ENCODE results near the gene TCEAL3.
"Not testable (repeated sequence)": the region's sequence is repeated elsewhere in the genome, so short reads cannot be mapped to it uniquely, and the experiment has no call there.

Gene TCEAL3

GRCh38 chrX:103607364-103608305, at the start of gene TCEAL3:
Gene TCEAL3 (plus strand): TSS chrX:103607963. CDS start chrX:103609065, 1,102 bp downstream.
- no peaks in the 10 kb centered on the region for H3K9me3 Mint-ChIP-seq
- H3K36me3 Mint-ChIP-seq, result peaks cover 8% of the 10 kb centered on the region
- ATAC-seq (ENCODE audit: low read depth), result peak; percentile 87
- peak within 1 kb of the TSS; percentile 87 for H3K27ac Mint-ChIP-seq
- H3K4me3 Mint-ChIP-seq, result peak within 1 kb of the TSS; percentile 81
- peak in 1 of 2 donors; percentile 30 for DNase-seq (ENCODE audit: low spot score in 2 of 2)
- H3K27me3 Mint-ChIP-seq, result no peaks in the 10 kb centered on the region
- H3K4me1 Mint-ChIP-seq, result peaks cover 9% of the 10 kb centered on the region

DNA sequence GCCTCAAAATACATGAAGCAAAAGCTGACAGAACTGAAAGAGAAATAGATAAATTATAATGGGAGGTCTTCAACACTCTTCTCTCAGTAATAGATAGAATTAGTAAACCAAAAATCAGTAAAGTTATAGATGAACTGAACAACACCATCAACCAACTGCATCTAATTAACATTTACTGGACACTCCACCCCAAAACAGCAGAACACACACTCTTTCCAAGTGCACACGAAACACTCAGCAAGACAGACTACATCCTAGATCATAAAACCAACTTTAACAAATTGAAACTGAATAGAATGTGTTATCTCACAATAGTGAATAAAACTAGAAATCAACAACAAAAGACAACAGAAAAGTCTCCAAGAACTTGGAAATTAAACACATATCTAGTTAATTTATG, 47.5 kb upstream of the TCEAL3 start:
- H3K36me3 Mint-ChIP-seq, result no peaks in the 10 kb centered on the region
- ATAC-seq (ENCODE audit: low read depth), result no peak
- peaks cover 2% of the 10 kb centered on the region for H3K4me1 Mint-ChIP-seq
- H3K27me3 Mint-ChIP-seq, result no peaks in the 10 kb centered on the region
- H3K9me3 Mint-ChIP-seq, result no peaks in the 10 kb centered on the region
- no peak for DNase-seq (ENCODE audit: low spot score in 2 of 2)
- H3K4me3 Mint-ChIP-seq, result no peak overlapping the region
- H3K27ac Mint-ChIP-seq, result no peak overlapping the region

DNA sequence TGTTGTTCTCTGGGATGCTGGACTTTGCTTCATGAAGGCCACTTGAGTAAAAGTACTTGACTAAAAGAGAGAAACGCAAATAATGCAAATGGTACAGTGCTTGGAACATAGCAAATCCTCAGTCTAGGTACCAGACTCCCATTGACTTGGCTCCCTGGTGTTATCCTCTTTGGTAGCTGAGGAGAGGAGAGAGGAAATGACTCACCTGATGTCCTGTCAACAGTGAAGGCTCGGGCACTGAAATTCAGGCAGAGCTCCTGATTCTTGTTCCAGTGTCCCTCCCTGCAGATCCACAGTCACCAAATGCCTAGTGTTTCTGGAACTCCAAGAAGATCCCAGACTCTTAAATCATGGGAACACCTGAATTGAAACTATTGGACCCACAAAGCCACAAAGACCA, 45.0 kb upstream of the TCEAL3 start:
- DNase-seq (ENCODE audit: low spot score in 2 of 2) (no peak), ATAC-seq (ENCODE audit: low read depth) (no peak)
- Mint-ChIP-seq H3K9me3 (no peaks in the 10 kb centered on the region), H3K27me3 (no peaks in the 10 kb centered on the region), H3K27ac (no peak overlapping the region), H3K4me3 (no peak overlapping the region), H3K4me1 (peaks cover 2% of the 10 kb centered on the region), H3K36me3 (no peaks in the 10 kb centered on the region)

- H3K36me3 Mint-ChIP-seq, result no peaks in the 10 kb centered on the region
- no peaks in the 10 kb centered on the region for H3K9me3 Mint-ChIP-seq
- no peaks in the 10 kb centered on the region for H3K27me3 Mint-ChIP-seq
- no peak overlapping the region for H3K27ac Mint-ChIP-seq
- peaks cover 2% of the 10 kb centered on the region for H3K4me1 Mint-ChIP-seq
- ATAC-seq (ENCODE audit: low read depth) (no peak), DNase-seq (ENCODE audit: low spot score in 2 of 2) (no peak)
- H3K4me3 Mint-ChIP-seq, result no peak overlapping the region
Observed at GRCh38 chrX:103565197-103565596, 42.6 kb upstream of the TCEAL3 start.

- ATAC-seq (ENCODE audit: low read depth) (no peak), DNase-seq (ENCODE audit: low spot score in 2 of 2) (no peak)
- Mint-ChIP-seq H3K4me1 (no peaks in the 10 kb centered on the region), H3K27me3 (no peaks in the 10 kb centered on the region), H3K27ac (no peak overlapping the region), H3K4me3 (no peak overlapping the region), H3K9me3 (no peaks in the 10 kb centered on the region), H3K36me3 (no peaks in the 10 kb centered on the region)
Observed at GRCh38 chrX:103565752-103566151, 42.0 kb upstream of the TCEAL3 start.

- H3K4me3 Mint-ChIP-seq, result no peak overlapping the region
Observed at GRCh38 chrX:103571121-103571520, 36.6 kb upstream of the TCEAL3 start.

GRCh38 chrX:103571726-103572125, 36.0 kb upstream of the TCEAL3 start:
- Mint-ChIP-seq H3K27ac (no peak overlapping the region), H3K27me3 (no peaks in the 10 kb centered on the region), H3K36me3 (no peaks in the 10 kb centered on the region), H3K9me3 (no peaks in the 10 kb centered on the region), H3K4me3 (no peak overlapping the region), H3K4me1 (no peaks in the 10 kb centered on the region)
- DNase-seq (ENCODE audit: low spot score in 2 of 2) (no peak), ATAC-seq (ENCODE audit: low read depth) (no peak)

More at GRCh38 chrX:103571121-103571520, 36.6 kb upstream of the TCEAL3 start:
- ATAC-seq (ENCODE audit: low read depth) (no peak), DNase-seq (ENCODE audit: low spot score in 2 of 2) (no peak)
- Mint-ChIP-seq H3K36me3 (no peaks in the 10 kb centered on the region), H3K27ac (no peak overlapping the region), H3K4me1 (no peaks in the 10 kb centered on the region), H3K27me3 (no peaks in the 10 kb centered on the region), H3K9me3 (no peaks in the 10 kb centered on the region)

DNA sequence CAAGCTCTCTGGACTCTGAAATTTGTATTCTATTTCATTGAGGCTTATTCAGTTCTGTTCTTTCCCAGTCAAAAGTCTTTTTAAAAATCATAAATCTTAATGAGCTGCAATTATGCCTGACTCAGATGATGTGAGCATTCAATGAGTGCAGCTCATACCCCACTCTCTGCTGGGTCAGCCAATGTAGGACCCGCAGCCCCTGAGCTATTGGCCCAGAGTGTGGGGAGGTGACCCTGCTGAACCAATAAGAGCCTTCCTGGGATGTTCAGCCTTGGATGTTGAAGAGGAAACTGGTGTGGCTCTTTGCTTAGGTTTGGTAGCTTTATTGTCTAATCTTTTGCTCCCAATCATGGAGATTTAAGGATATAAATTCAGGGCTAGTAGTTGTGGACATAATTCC, 34.6 kb upstream of the TCEAL3 start:
- Mint-ChIP-seq H3K27ac (no peak overlapping the region), H3K9me3 (no peaks in the 10 kb centered on the region), H3K36me3 (no peaks in the 10 kb centered on the region), H3K27me3 (no peaks in the 10 kb centered on the region), H3K4me1 (no peaks in the 10 kb centered on the region), H3K4me3 (no peak overlapping the region)
- no peak for ATAC-seq (ENCODE audit: low read depth)
- DNase-seq (ENCODE audit: low spot score in 2 of 2), result no peak

- Mint-ChIP-seq H3K27me3 (no peaks in the 10 kb centered on the region), H3K4me3 (peak overlapping the region; percentile 52), H3K4me1 (peaks cover 11% of the 10 kb centered on the region), H3K27ac (no peak overlapping the region), H3K9me3 (no peaks in the 10 kb centered on the region), H3K36me3 (no peaks in the 10 kb centered on the region)
- ATAC-seq (ENCODE audit: low read depth), result no peak
- no peak for DNase-seq (ENCODE audit: low spot score in 2 of 2)
Observed at GRCh38 chrX:103584596-103584995, 23.2 kb upstream of the TCEAL3 start.

DNA sequence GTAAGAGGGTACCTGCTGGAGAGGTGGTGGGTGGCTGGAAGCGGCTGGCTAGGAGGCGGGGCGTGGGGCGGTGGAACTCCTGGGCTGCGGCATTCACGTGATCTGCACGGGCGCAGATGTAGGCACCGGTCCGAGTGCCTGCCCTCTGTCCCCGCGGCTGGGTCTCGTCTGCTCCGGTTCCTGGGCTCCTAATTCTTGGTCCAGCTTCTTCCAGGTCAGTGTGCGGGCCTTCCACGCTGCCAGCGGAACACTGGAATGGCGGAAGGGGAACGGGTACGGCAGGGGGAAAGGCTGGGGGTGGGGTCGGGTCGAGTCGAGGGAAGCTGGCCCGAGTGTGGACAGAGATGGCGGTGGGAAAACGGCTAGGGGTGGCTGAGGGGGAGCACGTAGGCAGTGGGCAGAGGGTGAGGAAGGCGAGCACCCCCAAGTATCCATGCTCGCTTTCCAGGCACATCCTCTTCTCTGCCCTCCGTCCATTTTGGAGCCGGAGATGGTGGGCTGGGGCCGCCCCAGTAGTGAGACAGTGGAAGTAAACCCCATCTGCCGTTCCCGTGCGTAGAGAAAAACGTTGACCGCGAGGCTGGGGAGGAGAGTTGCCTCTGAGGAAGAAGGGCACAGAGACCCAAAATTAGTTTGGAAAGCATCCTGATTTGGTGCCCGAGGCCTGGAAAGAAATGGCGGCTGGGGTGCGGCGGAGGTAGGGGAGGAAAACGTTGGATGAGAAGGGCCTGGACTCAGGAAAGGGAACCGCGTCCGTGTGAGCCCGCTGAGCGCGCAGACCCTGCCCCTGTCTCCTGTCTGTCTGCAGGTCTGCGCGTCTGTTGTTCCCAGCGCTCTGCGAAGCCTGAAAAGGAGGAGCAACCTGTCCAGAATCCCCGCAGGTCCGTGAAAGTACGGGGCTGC, 22.1 kb upstream of the TCEAL3 start, which contains the start of gene TCEAL4:
Gene TCEAL4, plus strand, starts transcription at position 105 of the 903 bp plus-strand sequence. CDS start 1,161 bp downstream, outside the sequence.
- no peaks in the 10 kb centered on the region for H3K9me3 Mint-ChIP-seq
- H3K27ac Mint-ChIP-seq, result peak within 1 kb of the TSS; percentile 90
- no peaks in the 10 kb centered on the region for H3K36me3 Mint-ChIP-seq
- ATAC-seq (ENCODE audit: low read depth) (peak; percentile 85), DNase-seq (ENCODE audit: low spot score in 2 of 2) (peak in 1 of 2 donors; percentile 15)
- peaks cover 11% of the 10 kb centered on the region for H3K4me1 Mint-ChIP-seq
- H3K27me3 Mint-ChIP-seq, result no peaks in the 10 kb centered on the region
- H3K4me3 Mint-ChIP-seq, result peak within 1 kb of the TSS; percentile 93

DNA sequence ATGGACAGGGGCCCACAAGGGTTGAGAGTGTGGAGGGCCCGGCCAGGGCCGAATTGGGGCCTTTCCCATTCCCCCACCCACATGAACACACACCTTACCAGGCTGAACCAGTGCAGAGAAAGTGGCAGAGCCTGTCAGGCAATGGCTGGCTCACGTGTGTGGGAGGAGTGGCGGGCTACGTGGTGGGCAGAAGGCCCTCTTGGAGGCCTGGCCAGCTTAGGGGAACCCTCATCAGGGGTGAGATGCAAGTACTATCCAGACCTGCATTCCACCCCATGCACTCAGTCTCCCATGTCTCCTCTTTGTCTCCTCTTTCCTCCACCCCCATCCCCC, 21.5 kb upstream of the TCEAL3 start:
- peak overlapping the region; percentile 93 for H3K4me3 Mint-ChIP-seq
- H3K36me3 Mint-ChIP-seq, result no peaks in the 10 kb centered on the region
- peak overlapping the region; percentile 90 for H3K27ac Mint-ChIP-seq
- peaks cover 11% of the 10 kb centered on the region for H3K4me1 Mint-ChIP-seq
- no peaks in the 10 kb centered on the region for H3K27me3 Mint-ChIP-seq
- ATAC-seq (ENCODE audit: low read depth), result peak; percentile 16
- H3K9me3 Mint-ChIP-seq, result no peaks in the 10 kb centered on the region
- DNase-seq (ENCODE audit: low spot score in 2 of 2), result no peak

- DNase-seq (ENCODE audit: low spot score in 2 of 2) (no peak), ATAC-seq (ENCODE audit: low read depth) (no peak)
- H3K27ac Mint-ChIP-seq, result peak overlapping the region; percentile 90
- H3K27me3 Mint-ChIP-seq, result no peaks in the 10 kb centered on the region
- peak overlapping the region; percentile 30 for H3K4me3 Mint-ChIP-seq
- H3K9me3 Mint-ChIP-seq, result no peaks in the 10 kb centered on the region
- peaks cover 13% of the 10 kb centered on the region for H3K4me1 Mint-ChIP-seq
- peaks cover 2% of the 10 kb centered on the region for H3K36me3 Mint-ChIP-seq
Observed at GRCh38 chrX:103586659-103587058, 21.1 kb upstream of the TCEAL3 start.

GRCh38 chrX:103592295-103592694, 15.5 kb upstream of the TCEAL3 start:
- ATAC-seq (ENCODE audit: low read depth); H3K27me3 Mint-ChIP-seq; DNase-seq (ENCODE audit: low spot score in 2 of 2); H3K4me3 Mint-ChIP-seq; H3K4me1 Mint-ChIP-seq; H3K9me3 Mint-ChIP-seq; H3K36me3 Mint-ChIP-seq; H3K27ac Mint-ChIP-seq: not testable (repeated sequence)

DNA sequence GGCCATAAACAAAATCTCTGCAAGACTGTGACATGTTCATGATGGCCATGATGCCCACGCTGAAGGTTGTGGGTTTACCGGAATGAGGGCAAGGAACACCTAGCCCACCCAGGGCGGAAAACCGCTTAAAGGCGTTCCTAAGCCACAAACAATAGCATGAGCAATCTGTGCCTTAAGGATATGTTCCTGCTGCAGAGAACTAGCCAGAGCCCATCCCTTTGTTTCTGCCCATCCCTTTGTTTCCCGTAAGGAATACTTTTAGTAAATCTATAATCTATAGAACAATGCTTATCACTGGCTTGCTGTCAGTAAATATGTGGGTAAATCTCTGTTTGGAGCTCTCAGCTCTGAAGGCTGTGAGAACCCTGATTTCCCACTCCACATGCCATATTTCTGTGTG, 12.6 kb upstream of the TCEAL3 start:
- H3K9me3 Mint-ChIP-seq, result not testable (repeated sequence)

More for the DNA sequence above, 12.6 kb upstream of the TCEAL3 start:
- not testable (repeated sequence) for H3K27me3 Mint-ChIP-seq; H3K36me3 Mint-ChIP-seq; ATAC-seq (ENCODE audit: low read depth); DNase-seq (ENCODE audit: low spot score in 2 of 2); H3K27ac Mint-ChIP-seq; H3K4me1 Mint-ChIP-seq; H3K4me3 Mint-ChIP-seq
